K562 (cell line): ENCODE data around the gene FOS. TPM values are rescaled to one million over a fixed set of nuclear protein-coding genes. Genes with fewer than 3 reads are reported as not detected.
A peak's percentile ranks its signal among the peaks of the same experiment; 100 is the strongest.

Experiments used
- ATF4 ChIP-seq: fragments of 450-650 bp; formaldehyde crosslinking; IDR thresholded peaks from 2 replicates; pipeline ENCODE4 v1.4.0; 2022; ENCODE audit warnings: mild to moderate bottlenecking, moderate library complexity
- BRD9 ChIP-seq: fragments of 450-650 bp; IDR thresholded peaks from 2 replicates; pipeline ENCODE4 v1.6.1; 2018; ENCODE audit warnings: low read depth; ENCODE audit not compliant: partially characterized antibody
- CEBPZ ChIP-seq: fragments of 150-350 bp; IDR thresholded peaks from 2 replicates; pipeline ENCODE4 v1.6.1; 2014; ENCODE audit warnings: low read depth, mild to moderate bottlenecking, low read length, borderline replicate concordance
- EHMT2 ChIP-seq: fragments of 450-650 bp; IDR thresholded peaks from 2 replicates; pipeline ENCODE4 v1.6.1; 2018; ENCODE audit warnings: antibody characterized with exemption
- EP300 ChIP-seq: IDR thresholded peaks from 2 replicates; pipeline ENCODE4 v1.6.1; 2012; ENCODE audit warnings: low read length, improper control_type of control experiment
- GATAD2A ChIP-seq: fragments of 450-650 bp; IDR thresholded peaks from 2 replicates; pipeline ENCODE4 v1.6.1; 2017
- GTF2A2 ChIP-seq: IDR thresholded peaks from 2 replicates; pipeline ENCODE4 v1.6.1; 2016; ENCODE audit warnings: mild to moderate bottlenecking, missing genetic modification characterization, missing compliant biosample characterization
- HOXB6 ChIP-seq: fragments of 250-450 bp; sonication (Bioruptor Pico); IDR thresholded peaks from 2 replicates; pipeline ENCODE4 v1.5.1; 2022; ENCODE audit warnings: mild to moderate bottlenecking, borderline replicate concordance
- KAT2B ChIP-seq: IDR thresholded peaks from one replicate; pipeline ENCODE4 v1.6.1; 2012; ENCODE audit warnings: low read depth, mild to moderate bottlenecking, control low read depth, inconsistent platforms, low read length, moderate library complexity
- KDM2B ChIP-seq: fragments of 250-450 bp; sonication (Bioruptor Pico); IDR thresholded peaks from 2 replicates; pipeline ENCODE4 v1.8.0; 2021; ENCODE audit warnings: mild to moderate bottlenecking, moderate library complexity
- LEF1 ChIP-seq: fragments of 450-650 bp; IDR thresholded peaks from 2 replicates; pipeline ENCODE4 v1.6.1; 2016; ENCODE audit warnings: mild to moderate bottlenecking
- MCM3 ChIP-seq: fragments of 450-650 bp; IDR thresholded peaks from 2 replicates; pipeline ENCODE4 v1.6.1; 2016
- MTA1 ChIP-seq: fragments of 450-650 bp; IDR thresholded peaks from 2 replicates; pipeline ENCODE4 v1.6.1; 2017; ENCODE audit warnings: borderline replicate concordance
- NFIX ChIP-seq: fragments of 250-450 bp; sonication (Bioruptor Pico); IDR thresholded peaks from 2 replicates; pipeline ENCODE4 v1.4.0; 2020; ENCODE audit warnings: low read depth, mild to moderate bottlenecking, moderate library complexity
- NR1H2 ChIP-seq: sonication (generic); formaldehyde crosslinking; IDR thresholded peaks from 2 replicates; pipeline ENCODE4 v1.4.0; 2020; ENCODE audit warnings: mild to moderate bottlenecking, missing genetic modification reagents
- PTTG1 ChIP-seq: fragments of 450-650 bp; IDR thresholded peaks from 2 replicates; pipeline ENCODE4 v1.6.1; 2016; ENCODE audit warnings: low read depth, mild to moderate bottlenecking, missing genetic modification characterization, missing compliant biosample characterization
- SP1 ChIP-seq: sonication (generic); formaldehyde crosslinking; IDR thresholded peaks from 2 replicates; pipeline ENCODE4 v1.8.1; 2022; ENCODE audit warnings: mild to moderate bottlenecking, missing genetic modification reagents
- XRCC3 ChIP-seq: fragments of 450-650 bp; IDR thresholded peaks from 2 replicates; pipeline ENCODE4 v1.6.1; 2017; ENCODE audit warnings: mild to moderate bottlenecking, moderate library complexity
- ZNF444 ChIP-seq: fragments of 250-450 bp; sonication (Bioruptor Pico); IDR thresholded peaks from 2 replicates; pipeline ENCODE4 v1.4.0; 2020; ENCODE audit warnings: mild to moderate bottlenecking, moderate library complexity
- ZNF507 ChIP-seq: conservative IDR thresholded peaks from 2 replicates; pipeline ENCODE4 v1.6.1; 2017; ENCODE audit warnings: missing genetic modification characterization, missing compliant biosample characterization
- ZNF707 ChIP-seq: fragments of 250-450 bp; sonication (Bioruptor Pico); conservative IDR thresholded peaks from 2 replicates; pipeline ENCODE4 v1.8.0; 2022; ENCODE audit warnings: inconsistent platforms, mild to moderate bottlenecking, moderate library complexity
- polyA plus RNA-seq, 8 experiments: library from polyadenylated mRNA; depleted of rRNA in 4 of 8; stranded (reverse) in 5 of 8; unstranded in 3 of 8; fragments of >200 nt; fragmentation: Nextera tagmentation in 2 of 8; fragmentation: Illumina TruSeq in 1 of 8; extraction: Ambion mirVana in 2 of 8; extraction: Trizol in 1 of 8; gene quantifications; 2 replicates each; pipeline versions ENCODE4 v1.2.1 to v1.2.3, GENCODE V29; 2011 to 2014; ENCODE audit warnings: inconsistent platforms in 1 of 8, missing spikeins in 1 of 8
- total RNA-seq, 7 experiments: library from RNA; depleted of rRNA in 6 of 7; stranded (reverse); fragments of >200 nt in 6 of 7; fragmentation: Illumina TruSeq in 2 of 7; extraction: Trizol in 2 of 7; gene quantifications; 2 replicates each; pipeline versions ENCODE4 v1.2.1 to v1.2.3, GENCODE V29; 2011 to 2021; ENCODE audit warnings: low replicate concordance in 1 of 7
- TF ChIP-seq, protein P1 (sequence below): sonication (generic); formaldehyde crosslinking; IDR thresholded peaks from 2 replicates; pipeline ENCODE4 v1.5.0; 2020; ENCODE audit warnings: missing genetic modification reagents
- TF ChIP-seq, protein P2 (sequence below): sonication (generic); formaldehyde crosslinking; IDR thresholded peaks from 2 replicates; pipeline ENCODE4 v1.8.1; 2023; ENCODE audit warnings: mild to moderate bottlenecking, missing genetic modification reagents

FOS gene
- total and polyA plus RNA-seq, 9 of the 15 experiments (the other 6 are each of a cell fraction or from before 2014, with no cell fraction given): 0.54 to 13.8 (median 8.9) TPM

- TF ChIP-seq CEBPZ (no peak), BRD9 (no peak), XRCC3 (no peak), ATF4 (CRISPR knock-in tag) (no peak), NFIX (CRISPR knock-in tag) (no peak), EP300 (0 out of 2 replicates have a peak, but pooled peaks have one; percentile 27), KDM2B (CRISPR knock-in tag) (no peak), PTTG1 (tag) (no peak), GTF2A2 (no peak), MCM3 (no peak), SP1 (peak; percentile 77; the same call in 1 of the 2 replicates), KAT2B (no peak), MTA1 (no peak), ZNF444 (CRISPR knock-in tag) (no peak), HOXB6 (CRISPR knock-in tag) (no peak), EHMT2 (no peak), ZNF507 (tag) (no peak), GATAD2A (no peak), NR1H2 (CRISPR knock-in tag) (no peak), ZNF707 (CRISPR knock-in tag) (no peak), LEF1 (no peak)
- TF ChIP-seq, protein P1, sequence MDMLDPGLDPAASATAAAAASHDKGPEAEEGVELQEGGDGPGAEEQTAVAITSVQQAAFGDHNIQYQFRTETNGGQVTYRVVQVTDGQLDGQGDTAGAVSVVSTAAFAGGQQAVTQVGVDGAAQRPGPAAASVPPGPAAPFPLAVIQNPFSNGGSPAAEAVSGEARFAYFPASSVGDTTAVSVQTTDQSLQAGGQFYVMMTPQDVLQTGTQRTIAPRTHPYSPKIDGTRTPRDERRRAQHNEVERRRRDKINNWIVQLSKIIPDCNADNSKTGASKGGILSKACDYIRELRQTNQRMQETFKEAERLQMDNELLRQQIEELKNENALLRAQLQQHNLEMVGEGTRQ: peak; percentile 98
- TF ChIP-seq, protein P2, sequence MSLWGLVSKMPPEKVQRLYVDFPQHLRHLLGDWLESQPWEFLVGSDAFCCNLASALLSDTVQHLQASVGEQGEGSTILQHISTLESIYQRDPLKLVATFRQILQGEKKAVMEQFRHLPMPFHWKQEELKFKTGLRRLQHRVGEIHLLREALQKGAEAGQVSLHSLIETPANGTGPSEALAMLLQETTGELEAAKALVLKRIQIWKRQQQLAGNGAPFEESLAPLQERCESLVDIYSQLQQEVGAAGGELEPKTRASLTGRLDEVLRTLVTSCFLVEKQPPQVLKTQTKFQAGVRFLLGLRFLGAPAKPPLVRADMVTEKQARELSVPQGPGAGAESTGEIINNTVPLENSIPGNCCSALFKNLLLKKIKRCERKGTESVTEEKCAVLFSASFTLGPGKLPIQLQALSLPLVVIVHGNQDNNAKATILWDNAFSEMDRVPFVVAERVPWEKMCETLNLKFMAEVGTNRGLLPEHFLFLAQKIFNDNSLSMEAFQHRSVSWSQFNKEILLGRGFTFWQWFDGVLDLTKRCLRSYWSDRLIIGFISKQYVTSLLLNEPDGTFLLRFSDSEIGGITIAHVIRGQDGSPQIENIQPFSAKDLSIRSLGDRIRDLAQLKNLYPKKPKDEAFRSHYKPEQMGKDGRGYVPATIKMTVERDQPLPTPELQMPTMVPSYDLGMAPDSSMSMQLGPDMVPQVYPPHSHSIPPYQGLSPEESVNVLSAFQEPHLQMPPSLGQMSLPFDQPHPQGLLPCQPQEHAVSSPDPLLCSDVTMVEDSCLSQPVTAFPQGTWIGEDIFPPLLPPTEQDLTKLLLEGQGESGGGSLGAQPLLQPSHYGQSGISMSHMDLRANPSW (CRISPR knock-in tag): no peak
Observed at GRCh38 chr14:75258803-75259509, 19.7 kb upstream of the FOS start (continued).
